DMS79 treated with DMSO at 0.1 percent for 48 hours (cell line): Measurements from ENCODE around the gene SEC23A.
"Not testable (repeated sequence)": the region's sequence is repeated elsewhere in the genome, so short reads cannot be mapped to it uniquely, and the experiment has no call there.

Source experiments
- DNase-seq: peaks from one replicate; lab custom pipeline; 2025; lab: John Stamatoyannopoulos, UW

SEC23A gene

GRCh38 chr14:39029789-39030188 lies 73.2 kb downstream of the SEC23A start:
- no peak for DNase-seq

GRCh38 chr14:39028620-39029019 lies 74.4 kb downstream of the SEC23A start:
- DNase-seq, result no peak

GRCh38 chr14:39025810-39026627 lies 77.0 kb downstream of the SEC23A start:
- DNase-seq, result no peak

- no peak for DNase-seq
Measured at GRCh38 chr14:39025250-39025809, 77.7 kb downstream of the SEC23A start.

- DNase-seq, result no peak
Measured at GRCh38 chr14:39023939-39024871, 78.8 kb downstream of the SEC23A start.

- DNase-seq, result not testable (repeated sequence)
Measured at GRCh38 chr14:39017096-39018016, 85.7 kb downstream of the SEC23A start.

- no peak for DNase-seq
Measured at GRCh38 chr14:39016733-39017095, 86.3 kb downstream of the SEC23A start.

- no peak for DNase-seq
Measured at GRCh38 chr14:39015964-39016577, 87.0 kb downstream of the SEC23A start.

GRCh38 chr14:39015360-39015961 lies 87.6 kb downstream of the SEC23A start:
- peak; percentile 62 for DNase-seq

- no peak for DNase-seq
Measured at GRCh38 chr14:39014460-39014859, 88.6 kb downstream of the SEC23A start.

- DNase-seq, result not testable (repeated sequence)
Measured at GRCh38 chr14:39008965-39009364, 94.1 kb downstream of the SEC23A start.

GRCh38 chr14:39006721-39007410 lies 96.2 kb downstream of the SEC23A start:
- no peak for DNase-seq

GRCh38 chr14:39005044-39005880 lies 97.8 kb downstream of the SEC23A start:
- no peak for DNase-seq

GRCh38 chr14:38999949-39000348 lies 103.1 kb downstream of the SEC23A start:
- no peak for DNase-seq

- DNase-seq, result no peak
Measured at GRCh38 chr14:38994731-38995130, 108.3 kb downstream of the SEC23A start.

- no peak for DNase-seq
Measured at GRCh38 chr14:38993981-38994380, 109.1 kb downstream of the SEC23A start.

GRCh38 chr14:38992067-38992844 lies 110.8 kb downstream of the SEC23A start:
- peak; percentile 34 for DNase-seq

GRCh38 chr14:38991299-38991698 lies 111.7 kb downstream of the SEC23A start:
- no peak for DNase-seq
